IMR-90 (cell line): Measurements from ENCODE around the gene PTCD2.

Source experiments
- CHD1 ChIP-seq: IDR thresholded peaks from 2 replicates; pipeline ENCODE4 v1.6.1; 2012; ENCODE audit warnings: low read depth, low read length, improper control_type of control experiment
- MXI1 ChIP-seq: IDR thresholded peaks from 2 replicates; pipeline ENCODE4 v1.6.1; 2012; ENCODE audit warnings: low read depth, mild to moderate bottlenecking, low read length, moderate library complexity, borderline replicate concordance
- RAD21 ChIP-seq: IDR thresholded peaks from 2 replicates; pipeline ENCODE4 v1.6.1; 2012; ENCODE audit warnings: low read length, improper control_type of control experiment
- TF ChIP-seq, protein P1 (sequence below): conservative IDR thresholded peaks from 2 replicates; pipeline ENCODE4 v1.5.1; 2012; ENCODE audit warnings: mild to moderate bottlenecking, low read depth, low read length, improper control_type of control experiment

DNA sequence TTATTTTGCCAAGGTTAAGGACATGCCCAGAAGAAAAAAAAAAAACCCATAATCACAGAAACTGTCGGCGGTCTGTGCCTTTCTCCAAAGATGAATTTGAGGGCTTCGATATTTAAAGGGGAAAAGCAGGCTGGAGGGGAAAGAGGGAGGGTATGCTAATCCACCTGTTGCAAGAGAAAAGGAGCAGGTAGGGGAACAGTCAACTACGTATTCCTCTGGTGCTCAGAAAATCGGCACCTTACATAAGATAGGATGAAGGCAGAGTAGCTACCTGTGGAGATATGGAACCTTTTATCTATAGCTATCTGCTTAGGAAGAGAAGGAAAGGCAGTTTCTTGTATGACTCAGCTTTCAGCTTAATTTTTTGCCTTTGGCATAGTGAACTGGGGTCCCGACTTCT is 77.7 kb downstream of the PTCD2 start:
- TF ChIP-seq, protein P1, sequence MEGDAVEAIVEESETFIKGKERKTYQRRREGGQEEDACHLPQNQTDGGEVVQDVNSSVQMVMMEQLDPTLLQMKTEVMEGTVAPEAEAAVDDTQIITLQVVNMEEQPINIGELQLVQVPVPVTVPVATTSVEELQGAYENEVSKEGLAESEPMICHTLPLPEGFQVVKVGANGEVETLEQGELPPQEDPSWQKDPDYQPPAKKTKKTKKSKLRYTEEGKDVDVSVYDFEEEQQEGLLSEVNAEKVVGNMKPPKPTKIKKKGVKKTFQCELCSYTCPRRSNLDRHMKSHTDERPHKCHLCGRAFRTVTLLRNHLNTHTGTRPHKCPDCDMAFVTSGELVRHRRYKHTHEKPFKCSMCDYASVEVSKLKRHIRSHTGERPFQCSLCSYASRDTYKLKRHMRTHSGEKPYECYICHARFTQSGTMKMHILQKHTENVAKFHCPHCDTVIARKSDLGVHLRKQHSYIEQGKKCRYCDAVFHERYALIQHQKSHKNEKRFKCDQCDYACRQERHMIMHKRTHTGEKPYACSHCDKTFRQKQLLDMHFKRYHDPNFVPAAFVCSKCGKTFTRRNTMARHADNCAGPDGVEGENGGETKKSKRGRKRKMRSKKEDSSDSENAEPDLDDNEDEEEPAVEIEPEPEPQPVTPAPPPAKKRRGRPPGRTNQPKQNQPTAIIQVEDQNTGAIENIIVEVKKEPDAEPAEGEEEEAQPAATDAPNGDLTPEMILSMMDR, result no peak
- TF ChIP-seq MXI1, result no peak
- no peak for TF ChIP-seq CHD1
- no peak for TF ChIP-seq RAD21
